Cardiac fibroblast (primary cell): ENCODE results near the gene OMP.
A peak's percentile ranks its signal among the peaks of the same experiment; 100 is the strongest.

Source experiments
- DNase-seq, 2 donors: peaks; one replicate each; pipeline versions ENCODE4 v3.0.0 to v3.0.0-alpha.2; 2010; ENCODE audit warnings: low read depth in 2 of 2
- H3K4me3 ChIP-seq, 2 donors: replicated peaks in 1 of 2; 1 replicate in 1 of 2; 2 replicates in 1 of 2; pipeline ENCODE4 v1.5.1; 2011; ENCODE audit warnings: low read depth in 2 of 2, low read length in 2 of 2, mild to moderate bottlenecking in 2 of 2, moderate library complexity in 1 of 2
- CTCF ChIP-seq: IDR thresholded peaks from one replicate; pipeline ENCODE4 v1.5.1; 2011; ENCODE audit warnings: low read depth, mild to moderate bottlenecking, low read length, inconsistent platforms

Gene OMP

GRCh38 chr11:77088236-77089003 lies 14.2 kb upstream of the OMP start:
- no peak for TF ChIP-seq CTCF
- H3K4me3 ChIP-seq, result no peak overlapping the region
- no peak for DNase-seq

- no peak for DNase-seq
- H3K4me3 ChIP-seq, result no peak overlapping the region
- TF ChIP-seq CTCF, result no peak
These were observed 13.6 kb upstream of the OMP start for GRCh38 chr11:77089004-77089545.

GRCh38 chr11:77090046-77090372 lies 12.6 kb upstream of the OMP start:
- TF ChIP-seq CTCF, result no peak
- H3K4me3 ChIP-seq, result no peak overlapping the region
- no peak for DNase-seq

GRCh38 chr11:77090373-77091111 lies 12.1 kb upstream of the OMP start:
- TF ChIP-seq CTCF, result no peak
- DNase-seq, result no peak
- H3K4me3 ChIP-seq, result no peak overlapping the region

GRCh38 chr11:77091146-77091940 lies 11.3 kb upstream of the OMP start:
- peak; percentile 91 for TF ChIP-seq CTCF
- DNase-seq, result peak; percentile 75 to 84
- no peak overlapping the region for H3K4me3 ChIP-seq

GRCh38 chr11:77092382-77092781 lies 10.3 kb upstream of the OMP start:
- no peak for TF ChIP-seq CTCF

More at GRCh38 chr11:77092382-77092781, 10.3 kb upstream of the OMP start:
- no peak overlapping the region for H3K4me3 ChIP-seq
- DNase-seq, result no peak
